ENCODE measurements around the gene NFIX.

NFIX gene

GRCh38 chr19:13079542-13079986 lies 84.3 kb downstream of the NFIX start:
- no peaks in the 10 kb centered on the region for H3K9me3 ChIP-seq
- no peaks in the 10 kb centered on the region; the same call in 1 of the 2 replicates for H3K36me3 ChIP-seq (replicated peaks)
- H3K4me3 ChIP-seq, result no peak overlapping the region
- DNase-seq (ENCODE audit: low spot score in 2 of 2), result no peak
- no peaks in the 10 kb centered on the region for H3K27me3 ChIP-seq (ENCODE audit: low read depth)
- H3K4me1 ChIP-seq, result no peaks in the 10 kb centered on the region
- in situ Hi-C loops (cut with MboI; ENCODE audit: low sequenced_read_pairs), result no loop called here

GRCh38 chr19:13082192-13083007 lies 87.1 kb downstream of the NFIX start:
- in situ Hi-C loops (cut with MboI; ENCODE audit: low sequenced_read_pairs), result no loop called here
- Histone ChIP-seq H3K27me3 (ENCODE audit: low read depth) (no peaks in the 10 kb centered on the region), H3K4me1 (no peaks in the 10 kb centered on the region), H3K36me3 (replicated peaks) (no peaks in the 10 kb centered on the region; the same call in 1 of the 2 replicates), H3K4me3 (no peak overlapping the region), H3K9me3 (no peaks in the 10 kb centered on the region)
- DNase-seq (ENCODE audit: low spot score in 2 of 2), result no peak

DNA sequence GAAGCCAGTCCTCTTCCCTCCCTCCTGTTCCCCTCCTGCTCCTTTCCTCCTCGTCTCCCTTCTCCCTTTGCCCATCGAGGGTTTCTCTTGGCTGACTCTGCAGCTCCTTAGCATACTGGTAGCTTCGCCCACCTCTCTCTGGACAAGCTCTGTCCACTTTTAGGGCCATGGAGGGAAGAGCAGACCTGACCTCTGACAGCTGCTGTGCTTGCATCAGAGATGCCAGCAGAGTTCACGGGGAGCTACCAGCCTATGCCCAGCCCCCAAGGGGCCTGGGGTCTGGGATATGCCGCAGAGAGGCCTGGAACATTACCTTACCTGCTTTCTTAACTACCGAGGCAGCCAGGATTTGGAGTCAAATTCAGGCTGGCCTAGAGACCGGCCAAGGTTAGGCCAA lies 87.7 kb downstream of the NFIX start:
- no peaks in the 10 kb centered on the region for H3K4me1 ChIP-seq
- in situ Hi-C loops (cut with MboI; ENCODE audit: low sequenced_read_pairs), result no loop called here
- no peak for DNase-seq (ENCODE audit: low spot score in 2 of 2)
- no peaks in the 10 kb centered on the region for H3K9me3 ChIP-seq
- no peaks in the 10 kb centered on the region for H3K27me3 ChIP-seq (ENCODE audit: low read depth)
- no peaks in the 10 kb centered on the region; the same call in 1 of the 2 replicates for H3K36me3 ChIP-seq (replicated peaks)
- H3K4me3 ChIP-seq, result no peak overlapping the region

- H3K36me3 ChIP-seq (replicated peaks), result no peaks in the 10 kb centered on the region; the same call in 1 of the 2 replicates
- no peaks in the 10 kb centered on the region for H3K9me3 ChIP-seq
- in situ Hi-C loops (cut with MboI; ENCODE audit: low sequenced_read_pairs), result no loop called here
- H3K4me3 ChIP-seq, result no peak overlapping the region
- no peak for DNase-seq (ENCODE audit: low spot score in 2 of 2)
- no peaks in the 10 kb centered on the region for H3K27me3 ChIP-seq (ENCODE audit: low read depth)
- no peaks in the 10 kb centered on the region for H3K4me1 ChIP-seq
Observed at GRCh38 chr19:13083627-13084026, 88.4 kb downstream of the NFIX start.

GRCh38 chr19:13085666-13086065 lies 90.4 kb downstream of the NFIX start:
- in situ Hi-C loops (cut with MboI; ENCODE audit: low sequenced_read_pairs), result no loop called here
- no peak for DNase-seq (ENCODE audit: low spot score in 2 of 2)
- H3K4me3 ChIP-seq, result no peak overlapping the region
- H3K27me3 ChIP-seq (ENCODE audit: low read depth), result no peaks in the 10 kb centered on the region
- no peaks in the 10 kb centered on the region; the same call in 1 of the 2 replicates for H3K36me3 ChIP-seq (replicated peaks)
- no peaks in the 10 kb centered on the region for H3K4me1 ChIP-seq
- H3K9me3 ChIP-seq, result no peaks in the 10 kb centered on the region

- Histone ChIP-seq H3K4me3 (no peak overlapping the region), H3K4me1 (no peaks in the 10 kb centered on the region), H3K27me3 (ENCODE audit: low read depth) (no peaks in the 10 kb centered on the region), H3K9me3 (no peaks in the 10 kb centered on the region), H3K36me3 (replicated peaks) (no peaks in the 10 kb centered on the region; the same call in 1 of the 2 replicates)
- in situ Hi-C loops (cut with MboI; ENCODE audit: low sequenced_read_pairs), result no loop called here
- no peak for DNase-seq (ENCODE audit: low spot score in 2 of 2)
Observed at GRCh38 chr19:13086341-13086740, 91.1 kb downstream of the NFIX start.

DNA sequence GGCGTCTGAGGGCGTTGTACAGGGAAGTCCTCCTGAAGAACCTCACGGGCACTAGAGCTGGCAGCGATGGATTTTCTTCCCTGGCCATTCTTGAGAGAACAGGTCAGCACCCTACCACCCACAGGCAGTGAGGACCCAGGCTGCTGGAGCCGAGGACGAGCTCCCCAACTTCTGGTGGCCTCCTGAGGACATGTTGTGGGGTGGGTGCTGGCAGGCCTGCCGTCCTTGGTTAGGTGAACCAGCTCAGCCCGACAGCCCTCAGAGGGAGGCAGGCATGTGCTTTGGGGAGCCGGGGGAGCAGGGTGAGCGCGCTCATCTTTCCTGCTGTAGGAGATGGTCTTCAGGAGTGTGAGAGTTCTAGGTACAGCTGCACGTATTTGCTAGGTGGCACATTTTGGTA lies 92.0 kb downstream of the NFIX start:
- in situ Hi-C loops (cut with MboI; ENCODE audit: low sequenced_read_pairs), result no loop called here
- no peaks in the 10 kb centered on the region for H3K9me3 ChIP-seq
- no peaks in the 10 kb centered on the region; the same call in 1 of the 2 replicates for H3K36me3 ChIP-seq (replicated peaks)
- no peak for DNase-seq (ENCODE audit: low spot score in 2 of 2)
- no peaks in the 10 kb centered on the region for H3K4me1 ChIP-seq
- H3K27me3 ChIP-seq (ENCODE audit: low read depth), result no peaks in the 10 kb centered on the region
- no peak overlapping the region for H3K4me3 ChIP-seq

DNA sequence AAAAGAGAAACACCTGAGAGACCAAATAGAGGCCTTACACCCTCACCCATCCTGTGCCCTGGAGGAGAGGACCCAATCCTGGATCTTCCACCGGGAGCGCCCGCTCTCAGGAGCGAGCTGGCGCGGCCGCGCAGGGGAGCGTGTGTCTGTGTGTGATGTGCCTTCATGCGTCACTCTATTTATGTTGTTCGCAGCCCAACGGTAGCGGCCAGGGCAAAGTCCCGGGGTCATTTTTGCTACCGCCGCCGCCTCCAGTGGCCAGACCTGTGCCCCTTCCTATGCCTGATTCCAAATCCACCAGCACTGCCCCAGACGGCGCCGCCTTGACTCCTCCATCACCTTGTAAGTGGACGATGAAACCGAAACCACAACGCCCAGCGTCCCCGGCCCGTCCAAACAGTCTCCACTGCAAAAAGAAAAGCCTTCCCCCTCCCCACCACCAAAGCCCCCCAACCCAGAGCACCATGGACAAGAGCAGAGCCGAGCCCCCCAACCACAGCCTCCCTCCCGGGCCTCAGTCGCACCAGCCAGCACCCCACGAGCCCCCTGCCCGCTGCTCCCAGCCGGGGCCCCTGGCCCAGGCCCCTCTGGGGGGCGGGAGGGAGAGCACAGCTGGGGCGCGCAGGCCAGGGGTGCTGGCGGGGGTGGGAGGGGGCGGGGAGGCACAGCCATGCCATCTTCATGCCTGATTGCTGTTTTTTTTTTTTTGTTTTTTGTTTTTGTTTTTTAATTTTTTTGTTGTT lies 92.7 kb downstream of the NFIX start:
- H3K9me3 ChIP-seq, result no peaks in the 10 kb centered on the region
- H3K27me3 ChIP-seq (ENCODE audit: low read depth), result no peaks in the 10 kb centered on the region
- no peaks in the 10 kb centered on the region; the same call in 1 of the 2 replicates for H3K36me3 ChIP-seq (replicated peaks)
- no peak for DNase-seq (ENCODE audit: low spot score in 2 of 2)
- H3K4me1 ChIP-seq, result no peaks in the 10 kb centered on the region
- H3K4me3 ChIP-seq, result no peak overlapping the region
- in situ Hi-C loops (cut with MboI; ENCODE audit: low sequenced_read_pairs), result no loop called here

DNA sequence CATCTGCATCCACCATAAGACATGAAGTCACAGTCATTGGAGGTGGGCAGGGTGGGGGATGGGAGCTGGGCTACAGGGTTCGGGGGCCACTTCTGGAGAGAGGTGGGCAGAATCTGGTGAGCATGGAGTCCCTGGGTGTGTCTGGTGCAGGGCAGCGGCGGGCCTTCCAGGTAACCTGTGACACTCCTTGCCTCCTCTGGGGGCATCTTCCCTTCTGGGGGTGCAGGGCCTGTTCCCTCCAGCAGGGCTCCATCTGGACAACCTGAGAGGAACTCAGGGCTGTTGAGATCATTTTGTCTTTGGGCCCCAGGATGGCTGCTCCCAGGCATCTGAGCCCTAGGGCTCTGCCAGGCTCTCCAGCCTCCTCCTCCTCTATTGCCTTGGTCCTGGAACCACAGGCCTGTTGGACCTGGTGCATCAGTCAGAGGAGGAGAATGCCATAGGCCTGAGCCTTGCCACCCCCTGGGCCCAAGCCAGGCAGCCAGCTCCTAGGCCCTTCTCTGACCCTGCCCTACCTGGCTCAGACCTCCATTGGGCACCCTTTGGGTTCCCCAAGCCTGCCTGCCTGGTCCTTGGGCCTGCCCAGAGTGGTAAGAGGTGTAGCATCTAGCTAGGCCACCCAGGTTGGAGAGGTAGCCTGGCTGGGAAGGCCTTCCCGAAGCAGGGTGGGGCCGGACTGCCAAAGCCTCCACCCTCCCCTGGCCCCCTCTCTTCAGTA lies 94.0 kb downstream of the NFIX start:
- Histone ChIP-seq H3K4me1 (no peaks in the 10 kb centered on the region), H3K36me3 (replicated peaks) (no peaks in the 10 kb centered on the region), H3K27me3 (ENCODE audit: low read depth) (no peaks in the 10 kb centered on the region), H3K4me3 (no peak overlapping the region), H3K9me3 (no peaks in the 10 kb centered on the region)
- DNase-seq (ENCODE audit: low spot score in 2 of 2), result peak in 1 of 2 experiments; percentile 29
- in situ Hi-C loops (cut with MboI; ENCODE audit: low sequenced_read_pairs), result no loop called here

- no peaks in the 10 kb centered on the region for H3K4me1 ChIP-seq
- H3K9me3 ChIP-seq, result no peaks in the 10 kb centered on the region
- no peak for DNase-seq (ENCODE audit: low spot score in 2 of 2)
- H3K4me3 ChIP-seq, result no peak overlapping the region
- in situ Hi-C loops (cut with MboI; ENCODE audit: low sequenced_read_pairs), result loop anchor here (5.0 kb wide), 1 partner anchor 113 kb away; no protein-coding TSS in a partner anchor
- H3K27me3 ChIP-seq (ENCODE audit: low read depth), result no peaks in the 10 kb centered on the region
- no peaks in the 10 kb centered on the region for H3K36me3 ChIP-seq (replicated peaks)
Observed at GRCh38 chr19:13089857-13090507, 94.7 kb downstream of the NFIX start.

- H3K4me3 ChIP-seq, result no peak overlapping the region
- no peaks in the 10 kb centered on the region for H3K4me1 ChIP-seq
- H3K36me3 ChIP-seq (replicated peaks), result no peaks in the 10 kb centered on the region
- H3K9me3 ChIP-seq, result no peaks in the 10 kb centered on the region
- no peak for DNase-seq (ENCODE audit: low spot score in 2 of 2)
- in situ Hi-C loops (cut with MboI; ENCODE audit: low sequenced_read_pairs), result loop anchor here (5.0 kb wide), 1 partner anchor 113 kb away; no protein-coding TSS in a partner anchor
- no peaks in the 10 kb centered on the region for H3K27me3 ChIP-seq (ENCODE audit: low read depth)
Observed at GRCh38 chr19:13090511-13091231, 95.4 kb downstream of the NFIX start.

- H3K27me3 ChIP-seq (ENCODE audit: low read depth), result no peaks in the 10 kb centered on the region
- H3K4me3 ChIP-seq, result no peak overlapping the region
- H3K9me3 ChIP-seq, result no peaks in the 10 kb centered on the region
- in situ Hi-C loops (cut with MboI; ENCODE audit: low sequenced_read_pairs), result loop anchor here (5.0 kb wide), 1 partner anchor 114 kb away; no protein-coding TSS in a partner anchor
- H3K4me1 ChIP-seq, result no peaks in the 10 kb centered on the region
- no peak for DNase-seq (ENCODE audit: low spot score in 2 of 2)
- H3K36me3 ChIP-seq (replicated peaks), result no peaks in the 10 kb centered on the region
Observed at GRCh38 chr19:13091400-13092157, 96.3 kb downstream of the NFIX start.

All from HAP-1 (cell line).